NCI-H2227 treated with DMSO at 0.1 percent for 48 hours (cell line): ENCODE data around the gene LYRM4.

Experiments
- DNase-seq: peaks from one replicate; lab custom pipeline; 2025; lab: John Stamatoyannopoulos, UW

LYRM4 gene

DNA sequence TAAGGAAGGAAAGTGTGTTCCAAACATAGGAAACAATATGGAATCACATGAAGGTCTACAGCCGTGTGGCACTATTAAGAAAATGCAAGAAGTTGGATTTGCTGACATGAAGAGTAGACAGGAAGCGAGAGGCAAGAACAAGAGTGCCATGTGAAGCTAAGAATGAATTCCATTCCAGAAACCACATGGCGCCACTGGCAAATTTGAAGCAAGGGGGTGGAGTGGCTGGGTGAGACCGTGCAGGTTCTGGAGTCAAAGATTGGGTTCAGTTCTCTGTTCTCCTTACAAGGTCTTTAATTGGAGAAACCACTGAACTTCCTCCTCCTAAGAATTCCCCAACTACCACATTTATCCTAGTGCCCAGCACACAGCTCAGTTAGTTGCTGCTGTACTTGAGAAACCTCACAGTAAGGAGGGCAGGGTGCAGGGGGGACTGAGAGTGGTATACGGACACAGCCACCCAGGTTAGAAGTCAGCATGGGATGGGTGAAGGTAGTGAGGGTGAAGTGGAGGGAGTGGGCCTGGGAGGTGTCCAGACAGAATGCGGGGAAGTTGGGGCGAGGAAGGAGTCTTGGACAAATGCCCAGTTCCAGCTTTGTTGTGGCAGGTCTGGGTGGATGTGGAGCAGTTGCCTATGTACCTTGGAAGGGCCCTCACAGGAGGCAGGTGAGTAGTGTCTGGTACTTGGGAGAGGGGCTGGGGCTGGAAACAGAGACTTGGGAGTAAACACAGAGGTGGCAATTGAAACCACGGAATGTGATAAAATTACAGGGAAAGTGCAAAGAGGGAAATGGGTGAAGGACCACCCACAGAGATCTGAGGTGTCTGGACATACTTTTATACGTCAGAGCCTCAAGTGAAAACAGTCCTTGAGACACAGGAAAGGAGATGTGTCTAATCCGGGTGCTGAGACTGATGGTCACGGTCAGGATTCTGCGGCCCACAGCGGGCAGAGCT lies 14.3 kb downstream of the LYRM4 start:
- no peak for DNase-seq

DNA sequence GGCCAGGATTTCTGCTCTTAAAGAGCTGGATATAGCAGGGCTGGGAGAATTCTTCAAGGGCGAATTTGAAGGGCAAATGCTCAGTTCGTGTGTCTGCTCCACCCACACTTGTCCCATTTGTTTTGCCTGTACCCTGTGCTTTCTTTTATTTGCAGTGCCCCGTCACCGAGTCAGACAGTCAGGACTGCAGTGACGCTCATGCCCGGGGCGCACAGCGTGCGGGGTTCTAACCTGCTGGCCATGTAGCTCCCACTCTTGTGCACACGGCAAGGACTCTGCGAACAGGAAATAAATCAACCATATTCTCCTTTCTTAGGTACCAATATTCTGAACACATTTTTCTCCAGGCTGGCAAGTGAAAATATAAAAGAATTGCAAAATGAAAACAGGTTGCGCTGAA lies 17.7 kb downstream of the LYRM4 start:
- no peak for DNase-seq

DNA sequence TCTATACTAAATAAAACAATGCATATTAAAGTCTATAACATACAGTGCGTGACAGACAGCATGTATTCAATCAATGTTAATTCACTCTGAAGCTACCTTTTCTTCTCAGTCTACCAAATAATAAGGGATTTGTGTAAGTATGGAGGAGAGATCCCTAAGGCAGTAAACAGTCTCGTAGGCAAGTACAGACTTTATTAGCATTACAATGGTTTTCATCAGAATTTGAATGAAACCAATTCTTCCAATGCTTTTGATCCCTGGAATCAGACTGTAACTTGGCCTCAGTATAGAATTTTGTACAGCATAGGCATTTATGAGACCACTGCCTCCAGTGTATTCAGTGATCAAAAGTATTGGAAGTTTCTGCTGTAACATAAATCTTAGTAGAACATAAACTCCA lies 19.5 kb downstream of the LYRM4 start:
- DNase-seq, result no peak

DNA sequence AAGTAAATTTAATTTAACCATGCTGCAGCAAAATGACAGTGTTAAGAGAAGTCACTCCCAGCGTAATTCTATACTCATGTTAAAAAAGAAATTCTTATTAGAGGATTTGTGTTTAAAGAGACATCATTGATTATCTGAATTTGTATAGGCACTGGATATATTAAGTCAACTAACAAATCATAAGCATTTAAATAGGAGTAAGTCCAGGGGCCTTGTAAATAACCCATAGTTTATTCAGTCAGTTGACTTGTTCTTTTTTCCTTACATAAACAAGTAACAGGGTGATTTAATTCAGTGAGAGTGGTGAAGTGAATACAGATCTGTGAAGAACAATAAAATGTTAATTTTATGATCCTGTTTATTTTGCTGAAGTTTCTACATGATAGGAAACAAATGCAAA lies 22.4 kb downstream of the LYRM4 start:
- DNase-seq, result no peak

DNA sequence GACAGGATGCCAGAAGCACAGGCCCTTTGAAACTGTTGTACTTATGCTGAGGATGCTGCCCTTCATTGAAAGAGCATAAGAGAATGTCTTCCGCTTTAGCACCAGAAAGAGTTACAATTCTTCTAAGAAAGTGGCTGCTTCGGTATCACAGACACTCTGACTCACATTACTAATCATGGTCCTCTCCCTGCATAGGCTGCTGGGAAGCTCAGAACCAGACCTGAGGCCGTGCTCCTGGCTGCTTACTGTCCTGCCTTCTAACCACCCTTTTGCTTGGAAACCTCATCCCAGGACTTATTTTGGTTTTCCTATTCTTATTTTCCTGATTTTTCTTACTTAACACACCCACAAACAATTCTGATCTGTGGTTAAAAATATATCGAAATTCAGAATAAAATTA lies 22.9 kb downstream of the LYRM4 start:
- DNase-seq, result no peak

DNA sequence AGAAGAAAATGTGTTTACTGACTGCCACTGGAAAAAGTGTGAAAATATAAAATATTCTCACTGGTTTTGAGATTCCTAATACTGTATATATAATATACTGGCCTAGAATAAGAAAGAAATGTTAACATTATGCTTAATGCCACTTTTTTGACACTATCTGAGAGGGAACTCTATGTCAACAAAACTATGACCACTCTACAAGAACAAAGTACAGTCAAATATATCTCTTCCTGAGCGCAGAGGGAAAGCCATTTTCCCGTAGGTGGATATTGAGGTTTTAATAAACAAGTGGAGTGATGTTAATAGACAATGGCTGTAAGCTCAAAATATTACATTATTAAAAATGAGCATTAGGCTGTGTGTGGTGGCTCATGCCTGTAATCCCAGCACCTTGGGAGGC lies 24.9 kb downstream of the LYRM4 start:
- no peak for DNase-seq

DNA sequence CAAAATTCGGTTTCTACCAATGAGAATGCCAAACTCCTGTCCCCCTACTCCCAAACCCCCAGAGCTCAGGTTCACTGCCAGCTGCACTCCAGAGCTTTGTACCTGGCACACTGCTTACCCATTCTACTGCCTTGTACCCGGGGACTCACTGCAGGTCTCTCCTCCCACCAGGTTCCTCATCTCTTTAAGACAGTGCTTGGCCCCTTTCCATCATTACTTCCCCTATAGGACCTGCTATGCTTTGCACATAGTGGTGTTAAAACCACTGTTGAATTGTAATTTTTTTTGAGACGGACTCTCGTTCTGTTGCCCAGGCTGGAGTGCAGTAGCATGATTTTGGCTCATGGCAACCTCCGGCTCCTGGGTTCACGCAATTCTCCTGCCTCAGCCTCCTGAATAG lies 25.9 kb downstream of the LYRM4 start:
- DNase-seq, result no peak

DNA sequence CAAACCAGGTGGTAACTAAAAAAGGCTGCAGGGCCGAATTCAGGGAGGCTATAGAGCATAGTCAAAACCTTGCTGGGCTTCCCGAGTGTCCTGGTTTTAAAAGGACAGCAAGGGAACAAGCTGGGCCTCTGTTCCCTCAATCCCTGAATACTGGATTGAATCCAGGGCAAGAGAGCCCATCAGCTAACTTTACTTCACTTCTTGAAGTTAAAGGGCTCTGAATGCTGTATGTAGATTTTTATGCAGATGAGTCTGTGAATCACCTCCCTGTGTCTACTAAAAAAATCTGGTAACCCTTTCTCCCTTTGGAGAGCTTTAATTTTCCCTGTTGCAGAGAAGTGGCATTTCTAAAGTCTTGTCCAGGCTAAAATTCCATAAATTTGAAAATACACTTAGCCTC lies 29.5 kb downstream of the LYRM4 start:
- no peak for DNase-seq

DNA sequence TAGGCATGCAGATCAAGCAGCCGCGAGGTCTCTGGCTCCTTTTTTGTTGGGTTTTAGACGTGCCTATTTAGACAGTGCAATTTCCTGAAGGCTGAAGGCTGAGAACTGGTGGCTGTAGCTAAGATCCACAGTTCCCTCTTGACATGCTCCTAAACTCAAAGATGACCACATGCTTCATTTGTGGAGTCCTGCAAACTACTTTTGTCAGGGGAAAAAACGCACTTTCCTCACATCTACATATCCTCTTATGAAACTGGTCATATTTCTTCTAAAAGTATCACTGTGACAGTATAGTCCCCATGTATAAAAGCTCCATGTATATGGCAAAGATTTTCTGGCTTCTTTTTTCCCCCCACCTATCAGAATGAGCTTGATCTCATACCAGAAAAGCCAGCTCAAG lies 30.7 kb downstream of the LYRM4 start:
- no peak for DNase-seq

DNA sequence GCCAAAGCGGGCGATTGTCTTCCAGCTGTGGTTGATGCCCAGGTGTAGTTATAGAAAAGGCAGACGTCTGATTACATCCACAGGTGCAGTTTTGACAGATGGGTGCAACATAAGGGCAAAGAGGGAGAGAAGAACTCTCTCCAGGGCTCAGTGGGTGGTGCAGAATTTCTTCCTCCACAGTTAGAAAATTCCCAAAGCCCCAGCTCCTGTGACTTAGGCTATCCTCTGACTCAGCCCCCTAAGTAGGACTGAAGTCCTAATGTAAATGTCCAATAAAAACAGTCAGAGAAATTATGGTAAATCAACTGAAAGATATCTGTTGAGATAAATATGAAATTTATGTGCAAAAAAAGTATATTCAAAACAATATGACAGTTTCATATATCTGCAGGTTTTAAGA lies 31.4 kb downstream of the LYRM4 start:
- DNase-seq, result no peak

DNA sequence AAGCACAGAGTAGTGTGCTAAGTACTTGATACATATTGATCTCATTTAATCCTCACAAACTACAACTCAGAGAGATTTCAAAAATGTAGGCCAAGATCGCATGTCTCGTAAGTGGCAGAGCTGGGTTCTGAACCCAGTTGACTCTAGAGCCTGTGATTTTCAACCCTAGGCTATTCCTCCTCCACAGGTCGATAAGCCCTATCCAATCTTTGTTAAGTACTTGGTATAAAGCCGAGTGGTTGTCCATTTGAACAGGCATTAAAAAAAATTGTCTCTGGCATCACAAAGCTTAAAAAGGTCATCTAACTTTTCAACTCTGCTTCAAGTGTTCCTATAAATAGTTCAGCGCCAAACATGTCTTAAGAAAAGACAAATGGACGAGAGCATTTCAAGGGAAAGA lies 37.4 kb downstream of the LYRM4 start:
- DNase-seq, result peak; percentile 4

DNA sequence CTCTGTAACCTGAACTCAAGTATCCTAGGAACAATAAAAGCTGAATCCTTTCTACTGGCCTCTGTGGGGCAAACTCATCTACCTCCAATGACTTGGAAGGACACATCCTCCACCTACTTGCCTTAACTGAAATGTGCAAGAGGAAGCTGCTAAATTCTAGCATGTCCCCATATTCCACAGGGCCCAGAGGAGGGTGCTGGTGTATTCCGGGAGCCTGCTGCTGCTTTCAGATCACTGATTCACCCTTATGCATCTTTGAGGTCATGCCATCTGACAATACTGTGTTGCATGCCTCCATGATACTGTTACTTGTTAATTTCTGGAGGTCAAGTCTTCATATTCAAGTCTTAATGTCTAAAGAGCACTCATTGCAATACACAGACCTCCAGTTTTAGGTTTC lies 40.3 kb downstream of the LYRM4 start:
- DNase-seq, result no peak

DNA sequence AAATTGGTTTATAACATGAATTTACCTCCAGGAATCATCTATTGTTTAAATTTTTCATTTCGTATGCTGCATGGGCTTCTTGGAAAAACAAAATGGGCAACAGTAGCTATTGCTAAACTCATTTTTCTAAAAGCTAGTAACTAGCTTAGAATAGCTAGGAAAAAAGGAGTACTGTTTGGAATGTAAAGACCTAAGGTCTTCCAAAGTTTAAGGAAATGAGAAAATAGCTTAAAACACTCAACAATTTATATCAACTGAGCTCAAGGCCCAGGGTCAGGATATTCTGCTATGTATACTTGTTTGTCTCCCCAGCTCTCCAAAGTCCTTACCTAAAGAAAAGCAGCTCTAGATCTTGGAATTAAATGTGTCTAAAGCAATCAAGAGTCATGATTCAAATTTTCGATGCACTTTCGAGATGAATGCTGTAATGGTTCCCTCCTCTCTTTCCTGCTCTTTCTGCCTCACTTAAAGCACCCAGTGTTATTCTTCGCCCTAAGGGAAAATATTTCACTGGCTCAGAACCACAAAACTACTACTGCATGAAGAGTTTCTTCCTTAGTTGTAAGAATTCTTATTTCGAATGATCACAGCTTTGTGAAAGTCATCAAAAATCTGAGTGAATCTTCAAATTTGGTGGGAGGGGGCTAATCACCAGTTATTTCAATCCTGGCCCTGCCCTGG lies 41.6 kb downstream of the LYRM4 start:
- no peak for DNase-seq

DNA sequence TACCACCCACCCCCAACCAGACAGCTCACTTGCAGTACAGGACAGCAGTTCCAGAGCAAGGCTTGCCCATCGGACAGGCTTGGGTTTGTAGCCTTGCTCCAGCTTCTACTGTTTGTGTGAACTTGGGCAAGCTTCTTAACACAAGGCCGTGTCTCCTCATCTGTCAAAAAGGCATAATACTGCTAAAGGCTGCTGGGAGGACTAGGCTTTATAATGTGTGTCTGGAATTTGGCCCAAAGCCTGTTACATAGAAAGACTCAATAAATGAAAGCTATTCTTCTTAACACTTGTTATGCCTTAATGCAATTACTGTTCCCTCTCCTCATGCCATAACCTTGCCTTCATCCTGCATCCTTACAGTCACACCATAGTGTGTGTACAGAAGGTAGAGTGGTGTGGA lies 43.4 kb downstream of the LYRM4 start:
- DNase-seq, result no peak

DNA sequence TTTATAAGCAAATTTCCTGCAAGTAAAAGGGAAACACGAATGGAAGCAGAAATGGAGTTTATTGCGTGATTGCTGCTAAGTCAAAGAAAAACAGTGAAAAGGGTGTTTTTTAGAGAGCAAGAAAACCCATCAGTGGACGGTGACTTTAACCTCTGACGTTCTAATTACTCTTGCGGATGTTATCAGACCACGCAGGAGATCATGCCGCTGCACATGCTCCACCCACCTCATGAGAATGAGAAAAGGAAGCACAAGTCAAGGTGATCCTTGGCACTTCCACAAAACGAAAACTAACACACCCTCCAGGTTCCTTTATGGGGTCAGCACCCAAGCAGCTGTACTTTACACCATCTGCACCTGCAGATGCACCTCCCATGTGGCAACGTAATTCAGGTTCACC lies 45.0 kb downstream of the LYRM4 start:
- DNase-seq, result no peak

DNA sequence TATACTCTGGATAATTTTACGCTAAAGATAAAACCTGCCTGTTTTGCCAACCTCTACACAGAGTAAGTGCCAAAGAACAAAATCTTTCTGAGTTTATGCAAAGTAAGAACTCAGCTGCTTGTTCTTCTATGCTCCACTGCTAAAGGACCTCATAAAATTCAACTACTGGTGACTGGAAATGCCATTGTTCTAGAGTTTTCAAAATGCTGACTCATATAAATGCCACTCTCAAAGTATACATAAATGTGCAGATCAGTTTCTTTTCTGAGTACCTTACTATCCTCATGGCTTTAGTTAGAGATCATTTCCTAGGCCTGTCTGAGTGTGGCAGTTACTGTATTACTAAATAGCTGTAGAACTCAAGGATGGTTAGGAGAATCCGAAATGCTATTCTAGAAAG lies 45.6 kb downstream of the LYRM4 start:
- DNase-seq, result no peak

DNA sequence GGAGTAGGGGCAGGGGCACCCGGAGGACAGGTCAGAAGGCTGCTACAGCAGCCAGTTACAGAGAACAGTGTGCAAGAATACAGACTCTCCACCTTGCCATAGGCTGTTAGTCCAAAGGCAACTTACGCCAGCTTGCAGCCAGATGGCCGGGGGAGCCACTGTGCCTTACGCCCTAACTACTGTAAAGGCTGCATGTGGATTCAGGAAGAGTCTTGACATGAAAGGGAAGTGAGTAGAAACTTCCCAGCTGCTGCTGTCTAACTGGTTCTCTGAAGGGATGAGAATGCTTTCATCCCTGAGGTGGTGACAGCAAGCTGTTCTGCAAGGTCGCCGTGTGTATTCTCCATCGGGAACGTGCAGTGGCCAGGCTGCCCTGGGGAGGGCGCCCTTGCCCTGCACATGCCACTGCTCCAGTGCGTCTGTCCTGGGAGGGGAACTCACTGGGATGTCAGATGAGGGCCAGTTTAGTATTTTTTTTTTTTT lies 46.1 kb downstream of the LYRM4 start:
- no peak for DNase-seq

DNA sequence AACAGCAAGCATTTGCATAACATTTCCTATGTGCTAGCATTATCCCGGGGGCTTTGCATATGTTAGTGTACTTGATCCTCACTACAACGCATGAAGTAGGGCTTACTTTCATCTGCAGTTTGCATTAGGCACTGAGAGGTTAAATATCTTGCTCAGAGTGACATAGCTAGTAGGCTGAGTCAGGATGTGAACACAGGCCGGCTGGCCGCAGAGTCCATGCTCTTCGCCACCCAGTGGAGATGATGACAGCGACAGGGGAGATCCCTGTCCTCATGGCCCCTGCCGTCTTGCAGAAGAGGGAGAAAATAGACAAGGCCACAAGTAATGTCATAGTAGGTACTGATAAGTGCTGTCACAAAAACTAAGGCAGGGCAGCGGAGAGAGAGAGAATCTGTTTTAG lies 46.9 kb downstream of the LYRM4 start:
- DNase-seq, result no peak

DNA sequence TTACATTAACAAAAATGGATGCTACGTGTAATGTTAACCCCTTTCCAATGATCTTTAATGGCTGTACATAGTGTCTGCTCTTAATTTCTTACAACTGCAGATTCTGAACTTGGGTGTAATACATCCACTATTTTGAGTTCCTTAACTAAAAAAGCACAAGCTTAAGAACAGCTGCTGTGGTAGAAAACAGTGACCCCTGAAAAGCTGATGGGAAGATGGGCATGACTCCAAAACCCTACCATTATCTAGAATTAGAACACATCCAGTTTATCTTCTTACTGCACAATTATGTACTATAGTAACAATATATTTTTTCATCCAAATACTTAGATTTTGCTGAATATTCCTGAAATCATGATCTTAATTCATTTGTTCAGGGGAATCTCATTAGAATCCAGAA lies 49.3 kb downstream of the LYRM4 start:
- DNase-seq, result no peak

DNA sequence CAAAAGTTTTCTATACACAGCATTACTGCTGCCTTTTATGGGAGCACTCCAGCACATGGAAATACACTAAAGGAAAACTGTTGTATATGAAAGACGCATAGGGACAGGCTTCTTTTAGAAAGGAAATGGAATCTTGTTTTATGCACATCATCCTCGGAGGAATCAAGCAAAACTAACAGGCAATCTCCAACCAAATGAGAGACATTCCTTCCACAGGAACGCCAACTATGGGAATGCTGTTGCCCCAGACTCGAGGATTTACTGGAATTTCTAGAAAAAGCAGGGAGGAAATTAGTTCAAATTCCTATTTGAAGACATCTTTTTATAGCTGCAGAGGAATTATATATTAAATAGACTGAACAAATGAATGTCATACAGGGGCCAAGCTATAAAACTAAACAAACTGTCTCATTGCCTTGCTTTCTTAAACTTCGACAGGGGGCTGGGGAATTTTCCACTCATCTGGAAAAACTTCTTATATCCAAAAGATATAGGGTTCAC lies 52.2 kb downstream of the LYRM4 start:
- no peak for DNase-seq

DNA sequence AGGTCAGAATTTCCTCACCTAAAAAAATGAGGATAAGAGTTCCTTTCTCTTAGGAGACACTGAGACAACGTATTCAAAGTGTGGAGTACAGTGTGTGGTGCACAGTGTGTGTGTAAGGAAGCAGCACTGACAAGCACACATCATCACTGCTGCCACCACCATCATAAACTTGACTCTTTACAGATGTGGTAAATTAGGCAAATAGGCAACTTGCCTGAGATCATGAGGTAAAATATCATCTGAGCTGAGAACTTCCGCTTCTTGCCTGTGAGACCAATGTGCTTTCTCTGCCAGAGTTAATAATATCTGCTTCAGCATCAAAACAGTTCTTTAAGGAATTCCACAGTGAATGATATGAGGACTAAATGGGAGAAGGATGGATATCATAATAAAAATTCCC lies 52.7 kb downstream of the LYRM4 start:
- no peak for DNase-seq

DNA sequence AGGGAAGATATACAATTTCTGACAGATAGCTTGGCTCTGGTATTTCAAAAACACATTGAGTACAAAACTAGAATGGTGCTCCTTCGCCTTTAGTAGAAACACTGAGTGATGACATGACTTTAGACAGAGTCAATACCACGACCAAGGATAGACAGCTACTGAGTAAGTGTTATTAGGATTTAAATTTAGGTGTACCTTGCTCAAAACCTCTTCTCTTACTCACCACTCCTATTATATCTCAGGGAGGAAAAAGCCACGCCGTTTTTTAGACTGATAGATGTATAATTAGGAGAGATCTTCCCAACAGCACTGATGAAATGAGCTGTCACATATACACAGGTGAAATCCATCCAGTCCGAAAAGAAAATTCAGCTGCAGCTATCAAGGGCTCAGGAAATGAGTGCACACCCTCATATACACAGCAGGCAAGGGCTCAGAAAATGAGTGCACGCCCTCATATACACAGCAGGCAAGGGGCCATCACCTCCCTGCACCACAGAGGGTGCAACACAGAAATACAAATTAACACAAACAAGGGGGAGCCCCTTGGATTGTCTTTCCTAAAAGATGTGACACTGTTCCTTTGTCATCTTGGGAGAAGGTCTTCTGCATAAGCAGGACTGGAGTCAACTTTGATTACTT lies 53.7 kb downstream of the LYRM4 start:
- peak; percentile 13 for DNase-seq
